ENCODE data around the gene UBE2F.
A peak's percentile ranks its signal among the peaks of the same experiment; 100 is the strongest.
"Not testable (repeated sequence)": the region's sequence is repeated elsewhere in the genome, so short reads cannot be mapped to it uniquely, and the experiment has no call there.

The UBE2F gene

GRCh38 chr2:238019962-238020361 is 53.1 kb downstream of the UBE2F start:
- no peak for DNase-seq (ENCODE audit: low read depth in 2 of 2)

- DNase-seq (ENCODE audit: low read depth in 2 of 2), result no peak
Measured at GRCh38 chr2:238020816-238021215, 54.0 kb downstream of the UBE2F start.

- no peak for DNase-seq (ENCODE audit: low read depth in 2 of 2)
Measured at GRCh38 chr2:238021327-238021726, 54.5 kb downstream of the UBE2F start.

- no peak for DNase-seq (ENCODE audit: low read depth in 2 of 2)
Measured at GRCh38 chr2:238022594-238023157, 55.9 kb downstream of the UBE2F start.

- no peak for DNase-seq (ENCODE audit: low read depth in 2 of 2)
Measured at GRCh38 chr2:238023608-238024007, 56.8 kb downstream of the UBE2F start.

GRCh38 chr2:238024986-238025385 is 58.2 kb downstream of the UBE2F start:
- DNase-seq (ENCODE audit: low read depth in 2 of 2), result peak; percentile 6 to 13

- no peak for DNase-seq (ENCODE audit: low read depth in 2 of 2)
Measured at GRCh38 chr2:238025741-238026360, 59.0 kb downstream of the UBE2F start.

- peak; percentile 3 to 7 for DNase-seq (ENCODE audit: low read depth in 2 of 2)
Measured at GRCh38 chr2:238027058-238027457, 60.2 kb downstream of the UBE2F start.

- no peak for DNase-seq (ENCODE audit: low read depth in 2 of 2)
Measured at GRCh38 chr2:238027591-238028415, 61.0 kb downstream of the UBE2F start.

GRCh38 chr2:238029853-238030252 is 63.0 kb downstream of the UBE2F start:
- DNase-seq (ENCODE audit: low read depth in 2 of 2), result no peak

GRCh38 chr2:238030422-238031155 is 63.8 kb downstream of the UBE2F start:
- no peak for DNase-seq (ENCODE audit: low read depth in 2 of 2)

GRCh38 chr2:238031751-238032150 is 64.9 kb downstream of the UBE2F start:
- DNase-seq (ENCODE audit: low read depth in 2 of 2), result no peak

GRCh38 chr2:238032755-238033337 is 66.0 kb downstream of the UBE2F start:
- DNase-seq (ENCODE audit: low read depth in 2 of 2), result no peak

- not testable (repeated sequence) for DNase-seq (ENCODE audit: low read depth in 2 of 2)
Measured at GRCh38 chr2:238033991-238034390, 67.2 kb downstream of the UBE2F start.

GRCh38 chr2:238038203-238038602 is 71.4 kb downstream of the UBE2F start:
- no peak for DNase-seq (ENCODE audit: low read depth in 2 of 2)

GRCh38 chr2:238039151-238039550 is 72.3 kb downstream of the UBE2F start:
- no peak for DNase-seq (ENCODE audit: low read depth in 2 of 2)

- DNase-seq (ENCODE audit: low read depth in 2 of 2), result no peak
Measured at GRCh38 chr2:238039985-238040384, 73.2 kb downstream of the UBE2F start.

- no peak for DNase-seq (ENCODE audit: low read depth in 2 of 2)
Measured at GRCh38 chr2:238040918-238041317, 74.1 kb downstream of the UBE2F start.

GRCh38 chr2:238042090-238042489 is 75.3 kb downstream of the UBE2F start:
- DNase-seq (ENCODE audit: low read depth in 2 of 2), result no peak

GRCh38 chr2:238042849-238043584 is 76.2 kb downstream of the UBE2F start:
- DNase-seq (ENCODE audit: low read depth in 2 of 2), result no peak

GRCh38 chr2:238043851-238044250 is 77.0 kb downstream of the UBE2F start:
- DNase-seq (ENCODE audit: low read depth in 2 of 2), result no peak

Measured in fibroblast of skin of left biceps (primary cell).